GM21528 (cell line): ENCODE results near the gene SEC22B.
"Not testable (repeated sequence)": the region's sequence is repeated elsewhere in the genome, so short reads cannot be mapped to it uniquely, and the experiment has no call there.

ENCODE experiments used
- ATAC-seq: cut with Tn5 transposase; IDR thresholded peaks from one replicate; pipeline ENCODE4 v1.9.1; 2021; ENCODE audit warnings: mild to moderate bottlenecking, moderate library complexity; ENCODE audit not compliant: unreplicated experiment, low FRiP score

Gene SEC22B

DNA sequence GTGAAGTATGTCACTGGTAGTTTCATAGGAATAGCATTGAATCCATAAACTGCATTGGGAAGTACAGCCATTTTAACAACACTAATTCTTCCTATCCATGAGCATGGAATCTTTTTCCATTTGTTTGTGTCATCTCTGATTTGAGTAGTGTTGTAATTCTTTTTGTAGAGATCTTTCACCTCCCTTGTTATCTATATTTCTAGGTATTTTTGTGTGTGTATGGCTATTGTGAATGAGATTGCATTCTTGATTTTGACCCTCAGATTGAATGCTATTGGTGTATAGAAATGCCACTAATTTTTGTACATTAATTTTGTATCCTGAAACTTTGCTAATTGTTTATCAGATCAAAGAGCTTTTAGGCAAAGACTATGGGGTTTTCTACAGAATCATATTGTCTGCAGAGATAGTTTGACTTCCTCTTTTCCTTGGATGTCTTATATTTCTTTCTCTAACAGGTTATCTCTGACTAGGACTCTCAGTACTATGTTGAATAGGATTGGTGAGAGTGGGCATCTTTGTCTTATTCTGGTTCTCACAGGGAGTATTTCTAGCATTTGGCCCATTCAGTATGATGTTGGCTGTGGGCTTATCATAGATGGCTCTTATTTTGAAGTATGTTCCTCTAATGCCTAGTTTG, 26.8 kb downstream of the SEC22B start:
- ATAC-seq = not testable (repeated sequence)

DNA sequence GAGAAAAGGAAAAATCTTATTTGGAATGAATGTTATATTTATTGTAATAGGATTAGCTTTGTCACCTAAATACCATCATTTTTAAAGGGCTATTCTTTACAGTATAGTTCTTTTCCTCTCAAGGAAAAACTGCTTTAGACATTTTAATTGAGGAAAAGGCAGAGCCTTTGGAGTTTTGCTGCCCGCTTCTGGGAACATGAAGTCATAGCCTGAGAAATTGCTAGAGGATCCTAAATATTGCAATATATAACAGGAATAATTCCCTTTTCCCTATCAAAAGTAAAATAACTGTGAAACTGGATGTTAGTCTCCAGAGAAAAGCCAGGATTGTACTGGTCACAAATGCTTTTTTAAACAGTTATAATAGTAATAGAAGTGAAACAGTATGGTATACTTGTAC, 30.5 kb downstream of the SEC22B start:
- not testable (repeated sequence) for ATAC-seq

DNA sequence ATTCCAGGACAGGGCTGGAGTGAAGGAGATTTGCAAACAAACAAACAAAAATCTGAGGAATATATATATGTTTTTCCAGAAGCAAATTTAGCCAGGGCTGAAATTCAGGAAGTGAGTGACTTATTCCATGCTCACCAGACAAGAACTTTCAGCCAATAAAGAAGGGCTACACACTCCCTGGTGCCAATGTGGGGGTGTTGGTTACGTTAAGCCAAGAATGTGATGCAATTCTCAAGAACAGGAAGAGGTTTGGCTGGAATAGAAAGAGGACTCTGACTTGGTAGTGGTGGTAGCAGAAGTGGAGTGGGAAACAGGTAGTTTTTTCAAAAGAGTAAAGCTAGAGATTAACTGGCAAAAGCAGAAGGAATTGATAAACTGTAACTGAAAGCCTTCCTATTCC, 31.7 kb downstream of the SEC22B start:
- ATAC-seq = not testable (repeated sequence)

DNA sequence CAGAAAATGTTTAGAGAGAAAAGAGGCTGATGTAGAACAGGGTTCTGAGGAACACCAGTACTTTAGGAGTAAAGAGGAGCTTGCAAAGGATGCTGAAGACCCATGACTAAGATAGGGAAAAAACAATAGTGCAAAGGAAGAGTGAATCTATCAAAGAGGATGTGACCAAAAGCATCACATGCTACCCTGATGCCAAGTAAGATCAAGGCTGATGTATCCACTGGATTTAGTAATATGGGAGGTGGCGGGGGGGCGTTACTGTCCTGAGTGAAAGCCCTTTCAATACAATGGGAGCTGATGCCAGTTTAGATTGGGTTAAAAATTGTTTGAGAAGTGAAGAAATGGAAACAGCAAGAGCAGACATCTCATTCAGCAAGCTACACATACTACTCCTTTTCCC, 32.2 kb downstream of the SEC22B start:
- not testable (repeated sequence) for ATAC-seq

DNA sequence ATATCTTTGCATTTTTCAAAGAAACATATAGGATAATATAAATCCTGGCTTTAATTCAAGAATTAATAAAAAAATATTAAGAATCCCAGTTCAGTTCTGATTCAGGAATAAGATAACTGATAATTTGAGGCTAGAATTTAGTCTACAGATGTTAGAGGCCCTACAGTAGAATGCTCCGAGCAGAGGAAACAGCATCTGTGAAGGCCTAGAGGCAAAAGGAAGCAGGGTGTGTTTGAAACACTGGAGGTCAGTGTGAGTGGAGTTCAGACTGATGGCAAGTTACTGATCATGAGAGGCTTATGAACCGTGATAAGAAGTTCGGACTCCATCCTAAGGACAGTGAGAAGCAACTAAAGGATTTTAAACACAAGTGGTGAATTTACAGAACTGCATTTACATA, 33.0 kb downstream of the SEC22B start:
- not testable (repeated sequence) for ATAC-seq

DNA sequence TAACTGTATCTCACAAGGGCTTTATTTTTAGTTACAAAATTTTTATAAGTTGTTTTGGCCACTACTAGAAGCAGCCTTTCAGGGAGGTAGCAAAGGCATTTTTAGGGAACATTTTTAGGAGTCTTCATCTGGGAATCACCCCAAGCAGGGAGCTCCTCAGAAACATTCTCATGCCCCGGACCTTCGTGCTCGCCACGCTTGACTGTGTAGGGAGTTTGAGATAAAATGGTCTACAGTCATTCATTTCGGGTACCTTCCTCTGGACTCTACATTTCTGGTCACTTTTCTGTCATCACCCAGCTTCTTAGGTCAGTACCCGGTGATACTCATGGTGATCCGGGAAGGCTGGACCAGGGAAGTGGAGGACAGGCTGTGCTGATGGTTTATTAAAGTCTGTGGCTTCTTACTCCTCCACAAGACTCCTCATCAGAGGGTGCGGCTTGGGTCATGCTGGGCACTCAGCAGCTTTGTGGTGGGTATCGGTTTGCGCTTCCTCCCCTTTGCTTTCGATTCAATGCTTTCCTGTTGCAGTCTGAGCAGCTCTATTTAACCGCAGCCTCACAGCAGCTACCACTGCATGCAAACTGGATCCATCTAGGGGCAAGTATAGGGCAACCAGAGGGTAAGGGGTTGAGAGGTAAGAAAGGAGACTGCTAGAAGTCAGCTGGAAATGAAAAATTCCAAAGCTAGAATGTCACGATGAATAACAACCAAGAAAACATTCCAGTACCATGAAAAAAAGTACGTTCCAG, 33.6 kb downstream of the SEC22B start:
- ATAC-seq = peak; percentile 99

DNA sequence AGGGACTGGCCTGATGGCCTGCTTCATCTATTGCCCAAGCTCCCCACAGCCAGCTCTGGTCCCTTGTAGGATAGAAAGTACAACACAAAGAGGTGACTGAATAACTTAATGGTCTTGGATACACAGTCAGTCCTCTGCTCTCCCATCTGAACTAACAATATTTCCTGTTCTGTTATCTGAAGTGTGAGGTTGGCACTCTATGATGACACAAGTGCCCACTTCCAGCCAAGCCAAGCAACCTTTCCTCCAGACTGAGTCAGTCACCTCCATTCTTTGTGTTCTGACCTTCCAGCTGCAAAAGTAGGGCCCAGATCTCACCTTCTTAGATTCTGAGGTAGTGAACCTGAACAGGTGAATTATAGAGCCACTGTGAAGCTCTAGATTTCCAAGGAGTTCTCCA, 34.5 kb downstream of the SEC22B start:
- ATAC-seq = not testable (repeated sequence)

DNA sequence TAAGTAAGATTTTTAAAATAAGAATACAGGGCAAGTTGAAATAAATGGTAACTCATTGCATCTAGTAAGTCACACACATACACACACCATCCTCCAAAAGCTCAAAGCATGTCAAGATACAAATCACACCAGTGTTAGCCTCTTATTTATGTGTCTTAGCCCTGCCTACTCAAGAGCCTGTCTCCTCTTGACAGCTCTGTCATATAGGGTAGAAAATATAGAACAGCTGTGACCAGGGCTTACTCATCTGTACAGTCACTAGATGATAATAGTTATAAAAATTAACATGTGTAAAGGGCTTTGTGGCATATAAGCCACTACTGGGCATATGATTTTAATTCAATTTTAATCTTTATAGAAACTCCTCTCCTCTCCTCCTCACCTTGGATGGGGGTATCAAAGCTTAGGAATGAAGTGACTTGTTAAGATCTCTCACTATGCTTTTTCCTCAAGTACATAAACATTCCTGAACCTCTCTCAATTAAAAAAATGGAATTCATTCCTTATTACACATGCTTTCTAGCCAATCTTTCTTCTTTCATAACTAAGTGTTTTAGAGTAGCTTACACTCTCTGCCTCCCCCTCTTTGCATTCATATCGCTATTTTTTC, 35.6 kb downstream of the SEC22B start:
- not testable (repeated sequence) for ATAC-seq

DNA sequence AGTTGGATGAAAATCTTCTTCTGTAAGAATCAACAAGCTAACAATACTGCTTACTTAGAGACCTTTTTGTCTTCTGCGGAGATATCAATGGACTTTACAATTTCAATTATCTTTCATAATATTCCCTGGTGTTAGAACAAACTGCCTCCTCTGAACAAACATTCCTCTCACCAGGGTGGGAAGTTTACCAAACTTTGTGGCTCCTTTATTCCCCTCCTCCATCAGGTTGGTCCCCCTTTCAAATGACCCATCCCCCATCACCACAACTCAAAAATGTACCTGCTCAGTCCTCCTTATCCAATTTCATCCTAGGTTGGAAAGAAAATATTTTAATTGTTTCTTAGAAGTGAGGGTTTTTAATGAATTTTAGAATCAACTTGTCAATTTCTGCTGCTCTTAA, 40.2 kb downstream of the SEC22B start:
- not testable (repeated sequence) for ATAC-seq

DNA sequence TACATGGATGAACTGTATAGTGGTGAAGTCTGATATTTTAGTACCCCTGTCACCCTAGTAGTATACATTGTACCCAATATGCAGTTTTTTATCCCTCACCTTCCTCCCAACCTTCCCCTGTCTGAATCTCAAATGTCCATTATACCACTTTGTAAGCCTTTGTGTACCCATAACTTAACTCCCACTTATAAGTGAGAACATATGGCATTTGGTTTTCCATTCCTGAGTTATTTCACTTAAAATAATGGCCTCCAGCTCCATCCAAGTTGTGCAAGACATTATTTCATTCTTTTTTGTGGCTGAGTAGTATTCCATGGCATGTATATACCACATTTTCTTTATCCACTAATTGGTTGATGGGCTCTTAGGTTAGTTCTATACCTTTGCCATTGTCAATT, 42.4 kb downstream of the SEC22B start:
- not testable (repeated sequence) for ATAC-seq

DNA sequence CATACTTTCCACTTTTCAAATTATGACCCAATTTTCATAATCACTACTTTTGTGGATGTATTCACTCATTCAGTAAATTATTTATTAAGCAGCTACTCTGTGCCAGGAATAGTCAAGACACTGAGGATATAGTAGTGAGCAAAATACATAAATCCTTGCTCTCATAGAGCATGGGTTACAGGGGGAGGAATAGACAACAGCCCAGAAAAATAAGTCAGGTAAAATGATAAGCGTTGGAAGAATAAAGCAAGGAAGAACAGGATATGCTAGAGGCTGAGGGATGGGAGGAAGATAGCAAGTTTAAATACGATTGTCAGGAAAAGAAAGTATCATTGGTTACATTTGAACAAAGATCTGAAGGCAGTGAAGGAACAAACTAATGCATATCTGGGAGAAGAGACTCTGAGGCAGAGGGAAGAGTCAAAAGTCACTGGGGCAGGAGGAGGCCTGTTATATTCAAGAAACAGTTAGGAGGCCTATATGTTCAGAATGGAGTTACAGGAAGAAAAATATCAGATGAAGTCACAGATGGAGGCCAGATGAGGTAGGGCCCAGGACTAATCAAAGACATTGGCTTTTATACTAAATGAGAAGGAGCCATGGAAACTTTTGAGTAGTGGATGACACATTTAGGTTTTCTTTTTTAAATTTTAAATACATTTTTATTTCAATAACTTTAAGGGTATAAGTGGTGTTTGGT, 42.9 kb downstream of the SEC22B start:
- no peak for ATAC-seq

DNA sequence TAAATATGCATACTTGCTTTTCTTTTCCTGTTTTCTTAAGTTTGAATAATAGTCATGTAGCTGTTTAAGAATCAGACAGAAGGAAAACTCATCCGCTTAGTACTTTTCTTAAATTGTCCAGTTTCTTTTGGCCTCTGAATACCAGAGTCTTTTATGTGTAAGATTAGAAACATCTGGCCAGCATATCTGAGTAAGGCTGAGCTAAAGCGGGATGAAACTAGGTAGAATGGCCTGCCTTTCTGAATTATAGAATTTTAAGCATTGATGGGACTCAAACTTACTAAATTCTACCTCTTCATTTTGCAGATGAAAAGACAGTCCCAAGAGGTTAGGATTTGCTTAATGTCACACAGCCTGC, 43.9 kb downstream of the SEC22B start:
- ATAC-seq = not testable (repeated sequence)

DNA sequence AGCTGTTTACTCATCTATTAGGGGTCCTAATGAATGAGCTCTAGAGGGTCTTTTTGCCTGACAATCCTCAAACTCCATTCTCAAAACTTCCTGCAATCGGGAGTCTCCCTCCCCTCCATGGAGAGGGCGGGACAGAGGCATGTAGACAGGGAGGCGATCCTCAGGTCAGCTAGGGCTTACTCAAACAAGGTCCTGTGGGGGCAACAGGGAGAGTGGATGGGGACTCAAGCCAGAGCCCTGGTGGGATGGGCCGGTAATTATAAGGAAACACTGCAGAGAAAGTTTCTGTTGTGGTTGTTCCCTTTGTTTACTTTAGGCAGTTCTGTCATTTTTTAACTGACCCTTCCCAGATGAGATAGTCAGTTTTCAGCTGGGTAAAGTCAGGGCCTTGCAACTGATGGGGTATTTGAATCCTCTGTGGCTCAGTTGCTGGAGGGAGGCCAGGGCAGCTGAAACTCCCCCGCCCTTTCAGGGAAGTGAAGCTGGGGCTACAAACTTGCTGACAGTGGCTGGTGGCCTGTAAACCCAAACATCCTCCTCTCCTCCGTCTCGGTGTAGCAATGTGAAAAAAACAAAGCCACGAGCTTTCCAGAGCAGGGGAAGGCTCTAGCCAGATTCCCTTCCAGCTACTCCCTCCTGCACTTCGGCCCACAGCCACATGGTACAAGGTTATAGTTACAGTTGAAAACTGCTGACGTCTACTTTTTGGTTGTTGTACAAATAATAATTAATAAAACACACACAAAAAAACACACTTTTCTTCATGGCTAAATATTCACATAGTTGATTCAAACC, 44.5 kb downstream of the SEC22B start:
- not testable (repeated sequence) for ATAC-seq

DNA sequence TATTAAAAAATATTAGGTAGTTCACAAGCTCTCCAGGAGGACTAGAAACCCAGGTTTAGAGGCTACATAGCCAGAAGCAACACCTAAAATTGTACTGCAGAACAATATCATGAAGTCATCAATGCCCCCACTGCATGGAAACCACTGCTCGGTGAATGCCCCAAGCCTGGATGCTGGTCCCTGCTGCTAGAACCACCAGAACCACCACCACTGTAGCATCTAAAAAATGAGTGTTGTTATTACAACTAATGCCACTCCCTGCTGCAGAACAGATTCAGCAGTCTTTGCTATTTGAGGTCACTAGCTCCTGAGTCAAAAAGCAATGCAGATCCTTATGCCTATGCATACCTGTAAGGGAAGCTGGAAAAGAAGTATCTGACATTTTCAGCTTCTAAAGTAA, 48.4 kb downstream of the SEC22B start:
- not testable (repeated sequence) for ATAC-seq

DNA sequence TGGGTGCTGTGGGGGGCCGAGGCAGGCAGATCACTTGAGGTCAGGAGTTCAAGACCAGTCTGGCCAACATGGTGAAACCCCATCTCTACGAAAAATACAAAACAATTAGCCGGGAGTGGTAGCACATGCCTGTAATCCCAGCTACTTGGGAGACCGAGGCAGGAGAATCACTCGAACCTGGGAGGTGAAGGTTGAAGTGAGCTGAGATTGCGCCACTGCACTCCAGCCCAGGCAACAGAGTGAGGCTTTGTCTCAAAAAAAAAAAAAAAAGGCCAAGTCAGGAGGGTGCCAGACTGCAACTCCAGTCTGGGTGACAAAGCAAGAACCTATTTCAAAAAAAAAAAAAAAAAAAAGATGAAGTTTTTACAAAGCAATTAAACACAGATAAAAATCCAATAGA, 50.1 kb downstream of the SEC22B start:
- ATAC-seq = not testable (repeated sequence)

DNA sequence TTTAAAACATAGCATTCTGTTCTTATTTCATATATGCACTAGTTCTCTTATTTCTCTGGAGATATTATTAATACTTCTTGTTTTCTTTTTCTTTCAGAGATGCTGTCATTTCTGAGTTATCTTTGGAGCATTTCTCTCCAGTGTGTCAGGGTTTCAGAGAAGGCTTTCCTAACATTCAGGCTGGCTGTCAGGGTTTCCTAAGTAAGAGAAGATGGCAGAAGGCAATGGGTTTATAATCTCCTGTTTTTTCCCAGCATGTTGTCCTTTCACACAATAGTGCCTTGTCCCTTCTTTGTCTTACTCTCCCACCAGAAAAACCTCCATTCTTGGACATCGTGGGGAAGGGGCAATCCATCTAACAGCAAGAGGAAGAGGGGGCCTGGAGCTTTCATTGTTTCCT, 51.7 kb downstream of the SEC22B start:
- ATAC-seq = not testable (repeated sequence)

DNA sequence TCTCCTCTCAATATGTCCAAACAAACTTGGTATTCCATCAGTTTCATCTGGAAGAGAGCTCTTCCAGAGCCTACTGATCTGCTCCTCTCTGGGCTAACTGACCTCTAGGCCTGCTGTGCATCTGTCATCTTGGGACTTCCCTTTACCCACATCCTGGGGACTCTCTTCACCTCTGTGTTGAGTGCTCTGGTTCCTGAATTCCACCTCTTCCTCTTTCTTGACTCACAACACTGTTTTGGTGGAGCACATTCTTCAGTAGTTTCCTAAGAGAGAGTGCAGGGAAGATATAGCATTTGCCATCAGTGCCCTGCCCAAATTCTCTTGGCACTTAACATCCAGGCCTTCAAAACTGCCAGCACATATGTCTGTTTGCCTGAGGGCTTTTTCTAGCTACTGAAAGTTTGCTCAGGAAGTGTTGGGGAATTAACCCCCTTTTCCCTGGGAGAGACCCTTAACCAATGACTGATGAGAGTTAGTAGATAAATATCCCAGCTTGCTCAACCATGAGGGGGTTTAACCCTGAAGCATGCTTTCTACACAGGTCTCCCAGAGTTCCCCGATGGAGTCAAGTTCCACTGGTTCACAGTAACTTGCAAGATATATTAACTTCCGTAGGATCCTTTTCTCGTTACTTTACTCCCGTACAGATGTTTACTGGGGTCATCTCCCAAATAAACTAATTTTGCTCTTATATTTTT, 52.4 kb downstream of the SEC22B start:
- peak; percentile 51 for ATAC-seq

DNA sequence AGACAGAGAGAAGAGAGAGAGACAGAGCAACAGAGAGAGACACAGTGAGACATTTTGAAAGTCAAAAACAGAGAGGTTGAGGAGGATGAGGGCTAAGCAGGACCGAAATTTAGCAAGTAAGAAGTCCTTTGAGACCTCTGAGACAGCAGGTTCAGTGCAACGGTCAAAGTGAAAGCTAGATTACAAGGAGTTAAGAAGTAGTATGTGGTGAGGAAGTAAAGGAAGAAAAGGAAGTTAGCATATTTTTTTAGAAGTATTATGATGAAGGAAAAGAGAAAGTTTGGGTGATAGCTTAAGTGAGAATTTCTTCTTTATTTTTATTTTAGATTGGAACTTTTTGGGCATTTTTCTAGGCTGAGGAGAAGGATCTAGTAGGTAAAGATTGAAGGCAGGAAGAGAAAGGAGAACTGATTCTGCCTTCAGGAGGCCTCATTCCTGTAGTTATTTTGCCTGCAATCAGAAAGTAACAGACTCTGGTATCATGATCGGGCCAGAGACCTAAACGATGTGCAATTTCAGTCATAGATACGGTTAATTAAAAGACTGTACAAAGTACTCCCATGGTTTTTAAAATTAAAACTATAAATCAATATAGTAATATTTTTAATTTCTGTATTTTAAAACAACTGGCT, 53.9 kb downstream of the SEC22B start:
- peak; percentile 79 for ATAC-seq

DNA sequence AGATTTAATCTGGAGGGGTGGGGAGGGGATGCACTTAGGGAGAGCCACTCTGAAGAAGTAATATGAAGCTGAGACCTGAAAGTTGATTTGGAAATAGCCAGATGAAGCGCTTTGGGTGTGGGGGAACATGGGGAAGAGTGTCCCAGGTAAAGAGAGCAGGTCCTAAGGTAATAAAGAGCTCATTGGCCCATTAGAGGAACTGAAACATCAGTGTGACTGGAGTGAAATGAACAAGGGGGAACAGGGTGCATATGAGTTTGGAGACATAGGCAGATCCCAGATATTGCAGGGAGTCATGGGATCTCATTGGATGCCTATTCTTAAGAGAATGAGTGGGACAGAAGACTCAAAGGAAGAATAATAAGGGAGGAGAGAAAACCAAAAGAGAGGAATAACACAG, 54.5 kb downstream of the SEC22B start:
- not testable (repeated sequence) for ATAC-seq
